HepG2 (cell line): Measurements from ENCODE around the gene SSBP4. TPM values are rescaled to one million over a fixed set of nuclear protein-coding genes. Genes with fewer than 3 reads are reported as not detected.

ENCODE experiments used
- ATF7-NPFF ChIP-seq: sonication (generic); formaldehyde crosslinking; IDR thresholded peaks from 2 replicates; pipeline ENCODE4 v1.8.1; 2023; ENCODE audit warnings: mild to moderate bottlenecking, low read depth, missing genetic modification reagents, moderate library complexity
- HOXA5 ChIP-seq: sonication (generic); formaldehyde crosslinking; IDR thresholded peaks from 2 replicates; pipeline ENCODE4 v1.4.0; 2020; ENCODE audit warnings: missing genetic modification reagents
- NFE2 ChIP-seq: sonication (generic); formaldehyde crosslinking; IDR thresholded peaks from 2 replicates; pipeline ENCODE4 v1.4.0; 2020; ENCODE audit warnings: missing genetic modification reagents
- PCBP1 ChIP-seq: fragments of 200-400 bp; formaldehyde crosslinking; IDR thresholded peaks from 2 replicates; pipeline ENCODE4 v1.6.1; 2017; ENCODE audit warnings: mild to moderate bottlenecking, low read depth, low read length, borderline replicate concordance
- ZNF292 ChIP-seq: sonication (generic); formaldehyde crosslinking; IDR thresholded peaks from 2 replicates; pipeline ENCODE4 v1.8.1; 2022; ENCODE audit warnings: mild to moderate bottlenecking, low read depth, missing genetic modification reagents, borderline replicate concordance
- ZNF598 ChIP-seq: sonication (generic); formaldehyde crosslinking; IDR thresholded peaks from 2 replicates; pipeline ENCODE4 v1.5.1; 2020; ENCODE audit warnings: mild to moderate bottlenecking, missing genetic modification reagents, borderline replicate concordance
- ZNF652 ChIP-seq: IDR thresholded peaks from 2 replicates; pipeline ENCODE4 v1.6.1; 2016; ENCODE audit warnings: low read depth, borderline replicate concordance
- ZNF660 ChIP-seq: sonication (generic); formaldehyde crosslinking; IDR thresholded peaks from 2 replicates; pipeline ENCODE4 v1.5.1; 2020; ENCODE audit warnings: mild to moderate bottlenecking, low read depth, missing genetic modification reagents, borderline replicate concordance
- ZSCAN22 ChIP-seq: sonication (generic); formaldehyde crosslinking; IDR thresholded peaks from 2 replicates; pipeline ENCODE4 v1.4.0; 2020; ENCODE audit warnings: mild to moderate bottlenecking, missing genetic modification reagents
- polyA plus RNA-seq, 8 experiments: library from polyadenylated mRNA; depleted of rRNA in 3 of 8; stranded (reverse) in 7 of 8; unstranded in 1 of 8; fragments of >200 nt; fragmentation: Illumina TruSeq in 4 of 8; extraction: Trizol in 4 of 8; gene quantifications; 2 replicates each; pipeline versions ENCODE4 v1.2.1 to v1.2.3, GENCODE V29; 2011 to 2016; ENCODE audit warnings: low read depth in 4 of 8, missing spikeins in 1 of 8, mixed read lengths in 1 of 8; ENCODE audit not compliant: insufficient read depth in 1 of 8
- total RNA-seq, 5 experiments: library from RNA; depleted of rRNA; stranded (reverse); fragments of >200 nt; fragmentation: Illumina TruSeq; extraction: Trizol; gene quantifications; 2 replicates each; pipeline ENCODE4 v1.2.3, GENCODE V29; 2016; ENCODE audit warnings: low read depth in 1 of 5
- TF ChIP-seq, protein P1 (sequence below): IDR thresholded peaks from 2 replicates; pipeline ENCODE4 v1.6.1; 2012; ENCODE audit warnings: low read length, improper control_type of control experiment
- TF ChIP-seq, protein P2 (sequence below): sonication (generic); formaldehyde crosslinking; conservative IDR thresholded peaks from 2 replicates; pipeline ENCODE4 v1.8.0; 2022; ENCODE audit warnings: missing genetic modification reagents
- TF ChIP-seq, protein P3 (sequence below): sonication (generic); formaldehyde crosslinking; IDR thresholded peaks from 2 replicates; pipeline ENCODE4 v1.4.0; 2020; ENCODE audit warnings: mild to moderate bottlenecking, low read depth, missing genetic modification reagents

The SSBP4 gene
- total and polyA plus RNA-seq, 2 of the 13 experiments (the other 11 are each of a cell fraction or from before 2014, with no cell fraction given) = 20.8 to 39.5 TPM

DNA sequence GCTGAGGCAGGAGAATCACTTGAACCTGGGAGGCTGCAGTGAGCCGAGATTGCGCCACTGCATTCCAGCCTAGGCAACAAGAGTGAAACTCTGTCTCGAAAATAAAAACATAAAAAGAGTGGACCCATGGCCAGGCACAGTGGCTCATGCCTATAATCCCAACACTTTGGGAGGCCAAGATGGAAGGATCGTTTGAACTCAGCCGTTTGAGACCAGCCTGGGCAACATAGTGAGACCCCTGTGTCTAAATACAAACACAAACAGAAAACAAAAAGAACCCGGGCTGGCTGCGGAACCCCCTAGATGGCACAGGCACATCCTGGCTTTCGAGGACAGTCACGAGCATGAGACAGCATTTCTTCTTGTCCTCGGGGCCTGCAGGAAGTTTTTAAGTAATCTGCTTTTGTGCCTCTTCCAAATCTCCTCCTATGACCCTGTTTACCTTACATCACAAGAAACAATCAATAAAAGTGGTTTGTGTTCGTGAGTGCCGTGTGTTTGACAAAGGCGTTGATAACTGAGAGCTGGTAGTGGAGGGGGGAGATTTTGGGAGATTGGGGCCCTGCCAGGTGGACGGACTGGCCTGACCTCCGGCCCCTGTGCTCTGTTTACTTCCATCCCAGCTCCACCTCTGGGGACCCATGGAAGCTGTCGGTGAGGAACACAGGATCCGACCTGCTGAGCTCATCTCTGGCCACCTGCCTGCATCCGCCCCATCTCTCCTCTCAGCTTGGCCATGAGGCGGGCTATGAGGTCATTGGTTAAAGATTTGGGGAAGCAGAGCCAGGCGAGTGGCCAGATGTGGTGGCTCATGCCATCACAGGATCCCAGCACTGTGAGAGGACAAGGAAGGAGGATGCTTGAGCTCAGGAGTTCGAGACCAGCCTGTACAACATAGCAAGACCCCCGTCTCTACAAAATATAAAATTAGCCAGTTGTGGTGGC, 39.1 kb upstream of the SSBP4 start (continued):
- TF ChIP-seq ZNF652 (no peak), ZSCAN22 (no peak), ATF7-NPFF (CRISPR knock-in tag) (peak; percentile 72; the same call in 1 of the 2 replicates), HOXA5 (CRISPR knock-in tag) (peak; percentile 73), ZNF292 (CRISPR knock-in tag) (peak; percentile 89), ZNF598 (no peak; the same call in 1 of the 2 replicates), PCBP1 (no peak), ZNF660 (CRISPR knock-in tag) (no peak), NFE2 (CRISPR knock-in tag) (peak; percentile 87)
- TF ChIP-seq, protein P1, sequence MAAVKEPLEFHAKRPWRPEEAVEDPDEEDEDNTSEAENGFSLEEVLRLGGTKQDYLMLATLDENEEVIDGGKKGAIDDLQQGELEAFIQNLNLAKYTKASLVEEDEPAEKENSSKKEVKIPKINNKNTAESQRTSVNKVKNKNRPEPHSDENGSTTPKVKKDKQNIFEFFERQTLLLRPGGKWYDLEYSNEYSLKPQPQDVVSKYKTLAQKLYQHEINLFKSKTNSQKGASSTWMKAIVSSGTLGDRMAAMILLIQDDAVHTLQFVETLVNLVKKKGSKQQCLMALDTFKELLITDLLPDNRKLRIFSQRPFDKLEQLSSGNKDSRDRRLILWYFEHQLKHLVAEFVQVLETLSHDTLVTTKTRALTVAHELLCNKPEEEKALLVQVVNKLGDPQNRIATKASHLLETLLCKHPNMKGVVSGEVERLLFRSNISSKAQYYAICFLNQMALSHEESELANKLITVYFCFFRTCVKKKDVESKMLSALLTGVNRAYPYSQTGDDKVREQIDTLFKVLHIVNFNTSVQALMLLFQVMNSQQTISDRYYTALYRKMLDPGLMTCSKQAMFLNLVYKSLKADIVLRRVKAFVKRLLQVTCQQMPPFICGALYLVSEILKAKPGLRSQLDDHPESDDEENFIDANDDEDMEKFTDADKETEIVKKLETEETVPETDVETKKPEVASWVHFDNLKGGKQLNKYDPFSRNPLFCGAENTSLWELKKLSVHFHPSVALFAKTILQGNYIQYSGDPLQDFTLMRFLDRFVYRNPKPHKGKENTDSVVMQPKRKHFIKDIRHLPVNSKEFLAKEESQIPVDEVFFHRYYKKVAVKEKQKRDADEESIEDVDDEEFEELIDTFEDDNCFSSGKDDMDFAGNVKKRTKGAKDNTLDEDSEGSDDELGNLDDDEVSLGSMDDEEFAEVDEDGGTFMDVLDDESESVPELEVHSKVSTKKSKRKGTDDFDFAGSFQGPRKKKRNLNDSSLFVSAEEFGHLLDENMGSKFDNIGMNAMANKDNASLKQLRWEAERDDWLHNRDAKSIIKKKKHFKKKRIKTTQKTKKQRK = no peak
- TF ChIP-seq, protein P2, sequence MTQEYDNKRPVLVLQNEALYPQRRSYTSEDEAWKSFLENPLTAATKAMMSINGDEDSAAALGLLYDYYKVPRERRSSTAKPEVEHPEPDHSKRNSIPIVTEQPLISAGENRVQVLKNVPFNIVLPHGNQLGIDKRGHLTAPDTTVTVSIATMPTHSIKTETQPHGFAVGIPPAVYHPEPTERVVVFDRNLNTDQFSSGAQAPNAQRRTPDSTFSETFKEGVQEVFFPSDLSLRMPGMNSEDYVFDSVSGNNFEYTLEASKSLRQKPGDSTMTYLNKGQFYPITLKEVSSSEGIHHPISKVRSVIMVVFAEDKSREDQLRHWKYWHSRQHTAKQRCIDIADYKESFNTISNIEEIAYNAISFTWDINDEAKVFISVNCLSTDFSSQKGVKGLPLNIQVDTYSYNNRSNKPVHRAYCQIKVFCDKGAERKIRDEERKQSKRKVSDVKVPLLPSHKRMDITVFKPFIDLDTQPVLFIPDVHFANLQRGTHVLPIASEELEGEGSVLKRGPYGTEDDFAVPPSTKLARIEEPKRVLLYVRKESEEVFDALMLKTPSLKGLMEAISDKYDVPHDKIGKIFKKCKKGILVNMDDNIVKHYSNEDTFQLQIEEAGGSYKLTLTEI = no peak
- TF ChIP-seq, protein P3, sequence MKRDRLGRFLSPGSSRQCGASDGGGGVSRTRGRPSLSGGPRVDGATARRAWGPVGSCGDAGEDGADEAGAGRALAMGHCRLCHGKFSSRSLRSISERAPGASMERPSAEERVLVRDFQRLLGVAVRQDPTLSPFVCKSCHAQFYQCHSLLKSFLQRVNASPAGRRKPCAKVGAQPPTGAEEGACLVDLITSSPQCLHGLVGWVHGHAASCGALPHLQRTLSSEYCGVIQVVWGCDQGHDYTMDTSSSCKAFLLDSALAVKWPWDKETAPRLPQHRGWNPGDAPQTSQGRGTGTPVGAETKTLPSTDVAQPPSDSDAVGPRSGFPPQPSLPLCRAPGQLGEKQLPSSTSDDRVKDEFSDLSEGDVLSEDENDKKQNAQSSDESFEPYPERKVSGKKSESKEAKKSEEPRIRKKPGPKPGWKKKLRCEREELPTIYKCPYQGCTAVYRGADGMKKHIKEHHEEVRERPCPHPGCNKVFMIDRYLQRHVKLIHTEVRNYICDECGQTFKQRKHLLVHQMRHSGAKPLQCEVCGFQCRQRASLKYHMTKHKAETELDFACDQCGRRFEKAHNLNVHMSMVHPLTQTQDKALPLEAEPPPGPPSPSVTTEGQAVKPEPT (CRISPR knock-in tag) = no peak; the same call in 1 of the 2 replicates
- TF ChIP-seq, all 625 proteins: peak for 361
